GM21515 (cell line): Measurements from ENCODE around the gene TRAPPC12.
"Not testable (repeated sequence)": the region's sequence is repeated elsewhere in the genome, so short reads cannot be mapped to it uniquely, and the experiment has no call there.

Experiments
- ATAC-seq: cut with Tn5 transposase; IDR thresholded peaks from one replicate; pipeline ENCODE4 v1.9.1; 2021; ENCODE audit not compliant: unreplicated experiment

Gene TRAPPC12

GRCh38 chr2:3430740-3431490, 51.4 kb downstream of the TRAPPC12 start:
- ATAC-seq, result no peak

- ATAC-seq, result no peak
These were observed 52.6 kb downstream of the TRAPPC12 start for GRCh38 chr2:3432067-3432466.

- ATAC-seq, result no peak
These were observed 53.3 kb downstream of the TRAPPC12 start for GRCh38 chr2:3432693-3433338.

- no peak for ATAC-seq
These were observed 53.8 kb downstream of the TRAPPC12 start for GRCh38 chr2:3433339-3433699.

- ATAC-seq, result no peak
These were observed 54.4 kb downstream of the TRAPPC12 start for GRCh38 chr2:3433776-3434400.

- ATAC-seq, result no peak
These were observed 55.2 kb downstream of the TRAPPC12 start for GRCh38 chr2:3434654-3435053.

- no peak for ATAC-seq
These were observed 56.0 kb downstream of the TRAPPC12 start for GRCh38 chr2:3435445-3435844.

GRCh38 chr2:3440477-3440876, 61.0 kb downstream of the TRAPPC12 start:
- no peak for ATAC-seq

GRCh38 chr2:3441465-3441864, 62.0 kb downstream of the TRAPPC12 start:
- ATAC-seq, result no peak

GRCh38 chr2:3442185-3442584, 62.7 kb downstream of the TRAPPC12 start:
- ATAC-seq, result no peak

- ATAC-seq, result no peak
These were observed 63.6 kb downstream of the TRAPPC12 start for GRCh38 chr2:3443083-3443482.

GRCh38 chr2:3443506-3444084, 64.1 kb downstream of the TRAPPC12 start:
- no peak for ATAC-seq

GRCh38 chr2:3445891-3446290, 66.4 kb downstream of the TRAPPC12 start:
- no peak for ATAC-seq

GRCh38 chr2:3446381-3446780, 66.9 kb downstream of the TRAPPC12 start:
- no peak for ATAC-seq

- not testable (repeated sequence) for ATAC-seq
These were observed 67.7 kb downstream of the TRAPPC12 start for GRCh38 chr2:3447186-3447585.

- ATAC-seq, result no peak
These were observed 68.4 kb downstream of the TRAPPC12 start for GRCh38 chr2:3447789-3448317.

GRCh38 chr2:3448441-3448911, 69.0 kb downstream of the TRAPPC12 start:
- not testable (repeated sequence) for ATAC-seq

- ATAC-seq, result no peak
These were observed 69.6 kb downstream of the TRAPPC12 start for GRCh38 chr2:3449086-3449485.

- no peak for ATAC-seq
These were observed 70.4 kb downstream of the TRAPPC12 start for GRCh38 chr2:3449936-3450335.

- no peak for ATAC-seq
These were observed 71.0 kb downstream of the TRAPPC12 start for GRCh38 chr2:3450385-3451010.

GRCh38 chr2:3451169-3451568, 71.7 kb downstream of the TRAPPC12 start:
- no peak for ATAC-seq
